Adipose tissue (tissue), 3 donors: ENCODE measurements around the gene PADI1. TPM values are rescaled to one million over a fixed set of nuclear protein-coding genes. Genes with fewer than 3 reads are reported as not detected.

Source experiments
- H3K27ac ChIP-seq: one replicate; pipeline ENCODE4 v1.5.1; 2013; ENCODE audit warnings: low read depth, low read length
- WGBS, 3 donors: extraction: QIAGEN DNeasy Blood & Tissue Kit; methylation state at CpG; one replicate each; pipeline ENCODE4 v1.1.7; 2013; 5-methylcytosine and 5-hydroxymethylcytosine counted together
- polyA plus RNA-seq, 3 donors: library from polyadenylated mRNA; stranded (reverse); fragments of 200-250 nt; gene quantifications; one replicate each; pipeline ENCODE4 v1.2.3, GENCODE V29; 2013
- donor health status: healthy with polysubstance abuse.
- donor health status: Bipolar disorder and iron deficiency.
- donor health status: healthy.

Gene PADI1
- polyA plus RNA-seq, 3 donors, result 0.03 to 0.21 TPM; not detected in 1

DNA sequence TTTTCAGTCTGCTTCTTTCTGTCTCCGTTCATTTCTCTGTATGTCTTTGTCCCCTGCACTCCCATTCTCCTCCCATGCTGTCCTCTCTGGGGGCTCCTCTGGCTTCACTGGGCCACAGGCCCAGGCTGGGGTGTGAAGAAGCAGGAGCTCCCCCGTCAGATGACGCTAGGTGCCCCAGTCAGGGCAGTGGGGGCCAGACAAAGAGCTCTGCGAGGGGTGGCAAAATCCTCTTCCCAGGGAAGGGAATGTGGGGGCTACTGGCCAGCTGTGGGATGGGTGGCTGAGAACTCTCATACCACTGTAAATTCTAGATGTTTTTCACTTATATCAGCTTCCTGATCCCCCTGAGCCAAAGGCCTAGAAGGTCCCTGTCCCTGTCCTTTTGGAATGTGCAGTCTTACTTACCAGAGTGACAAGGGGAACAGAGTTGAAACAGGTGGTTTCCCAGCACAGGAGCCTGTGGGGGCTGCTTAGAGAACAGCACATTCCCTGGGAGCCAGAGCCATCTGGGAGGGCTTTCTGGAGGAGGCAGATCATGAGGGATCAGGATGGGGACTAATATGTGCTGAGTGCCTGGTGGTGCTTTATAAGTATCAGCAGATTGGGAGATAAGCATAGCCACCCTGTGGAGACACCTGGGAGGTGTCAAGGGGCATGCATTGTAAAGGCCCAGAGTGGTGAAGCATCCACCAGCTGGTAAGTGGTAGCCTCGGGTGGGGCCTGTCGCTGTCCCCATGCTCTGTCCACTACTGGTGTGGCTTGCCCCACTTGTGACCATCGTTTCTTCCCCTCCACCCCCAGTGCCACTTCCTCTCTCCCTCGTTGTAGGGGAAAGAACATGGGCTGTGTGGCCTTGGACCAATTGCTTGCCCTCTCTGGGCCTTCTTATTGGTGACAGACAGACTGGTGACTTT, 10.1 kb upstream of the PADI1 start:
- no peak overlapping the region for H3K27ac ChIP-seq
- WGBS, 3 donors, result 68 to 73% (median 70%) methylated on average over 8 of the region's 8 CpGs

DNA sequence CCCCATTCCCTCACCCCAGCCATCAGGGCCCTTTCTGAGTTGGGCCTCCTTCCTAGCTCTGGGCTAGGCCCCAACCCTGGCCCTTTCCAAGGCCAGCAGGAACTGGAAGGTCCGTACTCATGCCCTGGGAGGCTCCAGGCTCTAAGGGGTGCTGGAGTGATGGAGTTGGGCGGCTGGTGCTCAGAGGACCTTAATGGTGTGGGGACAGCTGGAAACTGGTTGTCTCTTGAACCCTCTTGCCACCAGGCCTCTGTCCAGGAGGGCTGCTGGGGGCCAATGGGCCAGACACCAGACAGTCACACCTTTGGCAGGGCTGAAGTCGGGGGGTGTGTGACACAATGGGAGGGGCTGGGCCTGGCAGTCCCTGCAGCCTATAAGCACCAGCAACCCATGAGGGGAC, 9.2 kb upstream of the PADI1 start:
- WGBS, 3 donors, result 89 to 95% (median 92%) methylated on average over 3 of the region's 3 CpGs
- H3K27ac ChIP-seq, result no peak overlapping the region

DNA sequence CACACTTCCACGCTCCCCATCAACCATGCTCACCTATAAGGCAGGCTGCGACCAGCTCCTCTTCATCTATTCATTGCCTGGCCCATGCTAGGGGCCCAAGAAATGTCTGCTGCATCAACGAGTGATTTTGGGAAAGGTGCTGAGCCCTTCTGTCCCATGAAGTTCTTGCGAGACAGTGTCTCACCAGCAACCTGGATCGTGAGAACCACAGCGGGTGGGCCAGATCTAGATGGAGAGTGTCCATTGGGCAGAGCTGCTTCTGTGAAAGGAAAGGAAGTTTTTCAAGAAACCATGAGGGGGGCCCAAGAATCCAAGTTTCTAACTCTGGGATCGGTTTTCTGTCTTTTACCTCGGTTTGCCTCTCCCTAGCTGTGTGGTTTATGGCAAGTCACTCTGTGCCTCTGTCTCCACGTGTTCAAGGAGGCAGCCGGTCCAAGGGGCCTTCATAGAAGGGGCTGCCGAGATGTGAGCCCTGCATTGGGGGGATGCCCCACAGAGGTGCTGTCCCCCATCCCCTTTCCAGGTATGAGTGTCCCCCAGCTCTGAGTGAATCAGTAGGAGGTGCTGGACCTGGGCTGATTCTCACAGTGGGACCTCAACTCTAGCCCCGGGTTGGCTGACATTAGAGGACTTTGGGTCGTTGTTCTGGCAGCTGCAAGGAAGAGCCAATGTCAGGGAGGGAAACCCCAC, 8.3 kb upstream of the PADI1 start:
- WGBS, 3 donors, result 87 to 89% (median 89%) methylated on average over 13 of the region's 13 CpGs
- H3K27ac ChIP-seq, result no peak overlapping the region

DNA sequence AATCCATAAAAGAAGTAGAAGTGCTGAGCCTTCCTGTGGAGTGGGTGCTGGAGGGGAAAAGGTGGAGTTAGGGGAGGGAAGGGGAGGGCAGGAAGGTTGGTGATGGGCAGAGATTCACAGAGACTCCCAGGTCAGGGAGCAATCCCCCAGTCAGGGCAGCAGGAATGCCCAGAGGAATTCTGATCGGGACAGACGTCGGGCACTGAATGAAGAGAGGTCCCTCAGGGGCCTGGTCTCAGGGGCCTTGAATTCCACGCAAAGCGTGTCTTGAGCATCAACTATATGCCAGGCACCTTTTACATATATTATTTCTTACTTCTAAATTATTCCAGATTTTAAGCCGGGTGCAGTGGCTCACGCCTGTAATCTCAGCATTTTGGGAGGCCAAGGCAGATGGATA, 7.2 kb upstream of the PADI1 start:
- 87 to 93% (median 92%) methylated on average over 7 of the region's 7 CpGs for WGBS, 3 donors
- no peak overlapping the region for H3K27ac ChIP-seq

DNA sequence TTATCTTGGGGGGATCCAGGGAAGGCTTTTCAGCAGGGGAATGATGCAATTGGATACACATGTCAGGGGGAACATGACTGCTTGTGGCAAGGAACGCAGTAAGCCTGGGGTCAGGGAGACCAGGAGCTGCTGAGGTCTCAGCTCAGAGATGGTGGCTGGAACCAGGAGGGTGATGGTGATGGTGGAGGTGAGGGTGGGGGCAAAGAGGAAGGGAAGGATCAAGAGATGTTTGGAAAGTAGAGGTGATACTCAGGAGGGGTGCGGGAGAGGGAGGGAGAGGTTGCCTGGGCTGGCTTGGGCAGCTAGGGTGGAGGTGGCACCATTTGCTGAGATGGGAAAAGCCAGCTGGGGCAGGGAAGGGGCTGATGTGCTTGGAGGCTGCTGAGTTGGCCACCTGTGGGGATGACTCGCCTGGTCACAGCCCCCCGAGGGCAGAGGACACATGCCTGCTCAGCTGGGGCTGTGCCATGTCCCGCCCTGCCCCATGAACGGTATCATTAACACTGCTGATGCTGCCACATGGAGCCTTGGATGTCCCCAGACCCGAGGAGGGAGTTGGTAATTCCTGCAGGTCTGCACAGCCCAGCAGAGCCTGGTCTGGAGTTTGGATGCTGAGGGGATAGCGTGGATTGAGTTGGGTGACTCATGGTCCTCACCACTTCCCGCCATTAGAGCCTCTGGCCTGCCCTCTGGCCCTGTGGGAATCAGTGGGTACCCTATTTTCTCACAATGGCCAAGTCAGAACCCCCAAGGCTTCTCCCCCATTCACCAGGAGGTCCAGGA, 6.3 kb upstream of the PADI1 start:
- whole genome bisulfite sequencing, 3 donors, result 76 to 81% (median 81%) methylated on average over 9 of the region's 9 CpGs
- no peak overlapping the region for H3K27ac ChIP-seq

DNA sequence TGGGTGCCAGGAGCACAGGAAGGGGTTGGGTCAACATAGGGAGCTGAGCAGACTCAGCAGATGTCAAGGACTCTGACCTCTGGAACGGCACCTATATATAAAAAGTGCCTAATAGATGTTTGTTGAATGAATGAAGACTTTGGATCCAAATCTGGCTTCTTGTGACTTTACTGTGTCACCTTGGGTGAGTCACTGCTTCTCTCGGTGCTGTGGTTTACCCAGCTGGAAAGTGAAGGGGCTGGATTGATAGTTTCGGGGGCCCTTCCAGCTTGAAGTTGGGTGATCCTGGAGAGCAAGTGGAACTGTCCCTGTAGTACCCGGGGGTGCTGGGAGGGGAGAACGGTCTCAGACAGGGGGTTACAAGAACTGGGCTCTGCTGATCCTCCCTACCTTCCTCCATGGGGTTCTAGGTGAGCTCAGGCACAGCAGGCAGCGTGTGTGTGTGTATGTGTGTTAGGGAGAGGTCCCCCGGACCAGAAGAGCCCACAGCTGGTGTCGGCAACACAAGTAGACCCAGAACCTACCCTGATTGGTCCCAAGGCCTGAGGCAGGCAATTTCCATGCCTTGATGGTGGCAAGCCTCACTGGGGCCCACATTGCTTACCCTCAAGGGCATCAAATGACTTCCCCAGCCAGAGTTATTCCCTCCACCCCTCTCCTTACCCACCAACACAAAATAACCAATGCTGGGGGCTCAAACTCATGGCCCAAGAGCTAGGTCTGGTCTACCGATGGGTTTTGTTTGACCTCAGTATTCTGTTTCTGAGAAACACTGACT, 5.5 kb upstream of the PADI1 start:
- 82 to 86% (median 85%) methylated on average over 9 of the region's 9 CpGs for WGBS, 3 donors

DNA sequence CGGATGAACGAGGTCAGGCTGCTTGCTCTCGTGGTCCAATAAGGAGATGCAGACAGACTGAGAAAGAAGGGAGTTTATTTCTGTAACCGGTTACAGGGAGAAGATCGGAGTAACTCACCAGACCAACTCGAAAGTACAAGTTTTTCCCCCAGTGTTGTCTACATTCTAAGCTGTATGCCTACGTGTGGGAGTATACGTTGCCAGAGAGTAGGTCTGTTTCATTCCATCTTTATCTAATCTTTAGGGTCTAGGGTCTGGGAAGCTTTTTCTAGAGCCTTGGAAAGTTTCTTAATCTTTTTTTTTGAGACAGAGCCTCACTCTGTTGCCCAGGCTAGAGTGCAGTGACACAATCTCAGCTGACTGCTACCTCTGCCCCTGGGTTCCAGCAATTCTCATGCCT, 4.7 kb upstream of the PADI1 start:
- 58 to 74% (median 67%) methylated on average over 8 of the region's 8 CpGs for WGBS, 3 donors
- H3K27ac ChIP-seq, result no peak overlapping the region

More for the DNA sequence above, 5.5 kb upstream of the PADI1 start:
- H3K27ac ChIP-seq, result no peak overlapping the region

DNA sequence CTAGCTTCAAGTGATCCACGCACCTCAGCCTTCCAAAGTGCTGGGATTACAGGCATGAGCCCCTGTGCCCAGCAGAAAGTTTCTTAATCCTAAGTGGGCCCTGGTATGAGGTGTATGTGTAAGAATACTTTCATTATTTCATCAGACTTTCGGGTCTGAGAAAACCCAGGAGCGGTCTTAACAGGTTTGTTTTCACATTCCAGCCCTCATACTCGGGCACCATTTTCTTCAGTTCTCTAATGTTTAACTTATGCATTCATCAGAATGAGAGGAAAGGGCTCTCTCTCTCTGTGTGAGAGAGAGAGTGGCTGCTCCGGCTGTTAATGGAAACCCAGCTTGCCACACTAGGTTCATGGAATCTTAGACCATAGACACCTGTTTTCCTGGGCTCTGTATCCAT, 4.2 kb upstream of the PADI1 start:
- 47 to 81% (median 67%) methylated on average over 5 of the region's 5 CpGs for WGBS, 3 donors

DNA sequence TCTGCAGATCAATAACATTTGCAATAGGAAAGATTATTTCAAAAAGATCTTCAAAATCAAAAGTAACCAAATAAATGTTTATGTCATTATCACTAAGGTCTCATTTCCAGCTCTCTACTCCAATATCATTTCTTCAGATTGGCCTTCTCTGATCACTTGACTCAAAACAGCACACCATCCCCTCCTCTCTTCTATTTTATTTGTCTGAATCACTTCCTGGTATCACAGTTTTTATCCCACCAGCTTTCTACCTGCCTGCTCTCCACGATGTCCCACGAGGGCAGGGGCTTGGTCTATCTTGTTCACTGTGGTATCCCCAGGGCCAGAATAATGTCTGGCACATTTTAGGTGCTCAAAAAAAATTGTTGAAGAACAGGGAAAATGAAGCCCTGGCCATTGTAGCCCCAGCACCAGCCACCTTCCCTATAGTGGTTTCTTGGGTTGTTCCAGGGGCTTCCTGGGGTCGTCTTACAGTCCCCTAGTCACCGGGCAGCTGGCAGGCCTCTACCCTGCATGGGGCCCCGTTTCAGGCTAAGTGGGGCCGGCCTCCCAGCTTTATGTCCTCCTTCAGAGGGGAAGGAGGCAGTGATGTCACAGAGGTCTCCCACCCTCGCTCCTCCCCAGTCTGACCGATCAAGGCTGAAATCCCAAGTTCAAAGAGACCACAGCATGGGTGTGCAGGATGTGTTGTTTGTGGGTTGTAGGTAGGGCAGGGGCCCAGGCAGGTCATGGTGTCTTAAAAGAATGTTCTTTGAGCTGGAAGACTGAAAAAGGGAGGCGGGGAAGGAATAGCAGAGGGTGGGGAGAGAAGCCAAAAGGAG, 3.5 kb upstream of the PADI1 start:
- 45 to 66% (median 49%) methylated on average over 9 of the region's 9 CpGs for WGBS, 3 donors
- H3K27ac ChIP-seq, result no peak overlapping the region

More for the DNA sequence above, 4.2 kb upstream of the PADI1 start:
- no peak overlapping the region for H3K27ac ChIP-seq

DNA sequence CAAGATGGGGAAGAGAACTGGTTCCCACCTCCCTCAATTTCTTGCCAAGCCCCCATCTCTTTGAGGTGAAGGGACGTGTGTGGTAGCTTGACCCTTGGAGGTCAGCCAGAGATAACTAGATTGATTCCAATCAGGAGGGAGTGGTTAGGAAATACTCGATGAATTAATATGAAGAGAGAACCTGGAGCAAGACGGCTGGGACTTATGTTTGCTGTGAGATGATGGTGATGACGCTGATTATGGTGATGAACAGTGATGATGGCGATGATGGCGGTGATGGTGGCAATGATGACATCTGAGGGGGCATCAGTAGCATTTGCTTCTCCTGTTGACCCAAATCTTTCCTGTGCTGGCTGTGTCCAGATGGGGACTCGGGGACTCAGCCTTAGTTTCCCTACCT, 724 bp downstream of the PADI1 start:
- no peak overlapping the region for H3K27ac ChIP-seq
- 81 to 93% (median 89%) methylated on average over 7 of the region's 7 CpGs for WGBS, 3 donors

DNA sequence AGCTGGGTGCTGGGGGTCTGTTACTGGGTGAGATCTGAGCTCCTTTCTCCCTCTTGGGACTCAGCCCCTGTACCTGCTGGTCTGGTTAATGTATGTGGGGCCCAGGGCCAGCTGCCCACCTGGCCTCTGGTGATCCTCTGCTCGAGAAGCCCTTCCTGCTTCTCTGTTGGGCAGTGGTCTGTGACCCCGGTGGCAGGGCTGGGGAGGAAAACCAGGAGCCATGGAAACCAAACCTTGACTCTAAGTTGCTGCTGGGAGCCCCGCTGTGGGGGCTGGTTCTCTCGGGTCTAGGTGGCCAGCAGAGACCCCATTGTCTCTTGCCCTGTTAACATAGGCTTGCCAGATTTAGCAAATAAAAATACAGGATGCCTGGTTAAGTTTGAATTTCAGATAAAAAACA, 1.3 kb downstream of the PADI1 start:
- WGBS, 3 donors, result 55 to 71% (median 71%) methylated on average over 4 of the region's 4 CpGs
- no peak overlapping the region for H3K27ac ChIP-seq

DNA sequence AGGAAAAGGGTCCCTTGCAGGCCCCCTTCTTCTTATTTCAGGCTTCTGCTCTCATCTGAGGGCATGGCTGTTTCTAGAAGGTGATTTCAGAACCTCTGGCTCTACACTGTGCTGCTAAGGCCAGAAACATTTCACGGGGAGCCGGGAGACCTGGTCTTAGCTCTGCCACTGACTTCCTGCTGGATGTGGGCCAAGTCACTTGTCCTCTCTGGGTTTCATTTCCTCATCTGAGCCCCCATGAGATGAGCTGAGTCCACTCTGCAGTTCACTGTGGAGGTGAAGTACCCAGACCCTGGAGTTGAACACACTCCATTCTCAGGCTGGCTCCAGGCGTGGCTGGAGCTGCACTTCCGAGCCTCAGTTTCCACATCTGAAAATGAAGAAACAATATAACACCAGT, 2.1 kb downstream of the PADI1 start:
- no peak overlapping the region for H3K27ac ChIP-seq
- 32 to 50% (median 43%) methylated on average over 4 of the region's 4 CpGs for WGBS, 3 donors

DNA sequence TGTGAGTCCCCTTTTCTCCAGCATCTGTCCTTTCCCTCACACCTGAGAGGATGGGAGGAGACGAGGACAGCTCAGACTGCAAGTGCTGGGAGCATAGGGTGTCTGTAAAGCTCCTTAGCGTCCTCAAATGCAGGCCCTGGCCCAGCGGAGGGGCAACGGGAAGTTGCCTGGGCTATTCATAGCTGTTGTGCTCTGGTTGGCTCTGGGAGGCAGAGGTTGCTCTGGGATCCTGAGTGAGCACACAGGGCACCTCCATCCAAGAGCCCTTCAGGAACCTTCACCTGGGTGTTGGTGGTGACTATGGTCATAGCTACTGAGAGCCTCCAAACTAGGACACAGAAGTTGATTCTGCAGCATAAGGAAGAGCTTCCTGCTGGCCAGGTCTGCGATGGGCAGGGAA, 2.6 kb downstream of the PADI1 start:
- 55 to 80% (median 56%) methylated on average over 5 of the region's 5 CpGs for WGBS, 3 donors
- no peak overlapping the region for H3K27ac ChIP-seq

DNA sequence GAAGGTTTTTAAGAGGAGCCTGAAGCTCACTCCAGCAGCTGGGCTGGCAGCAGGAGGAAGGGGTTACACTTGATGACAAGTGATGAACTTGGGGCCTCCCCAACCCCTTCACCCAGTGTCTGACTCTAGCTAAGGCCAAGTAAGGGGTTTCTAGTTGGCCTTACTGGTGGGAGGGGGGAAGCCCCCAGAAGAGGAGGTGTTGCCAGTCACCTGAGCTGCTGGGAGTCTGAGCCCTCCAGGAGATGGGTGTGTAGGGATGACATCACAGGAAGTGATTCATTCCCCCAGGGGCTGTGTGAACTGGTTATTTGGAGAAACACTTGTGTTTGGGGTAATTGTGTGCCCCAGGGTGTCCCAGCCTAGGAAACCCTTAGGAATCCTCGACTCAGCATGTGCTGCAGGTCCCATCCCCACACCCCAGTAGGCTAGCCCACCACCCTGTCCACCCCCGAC, 3.1 kb downstream of the PADI1 start:
- WGBS, 3 donors, result 51 to 88% (median 82%) methylated on average over 1 to 2 of the region's 2 CpGs

DNA sequence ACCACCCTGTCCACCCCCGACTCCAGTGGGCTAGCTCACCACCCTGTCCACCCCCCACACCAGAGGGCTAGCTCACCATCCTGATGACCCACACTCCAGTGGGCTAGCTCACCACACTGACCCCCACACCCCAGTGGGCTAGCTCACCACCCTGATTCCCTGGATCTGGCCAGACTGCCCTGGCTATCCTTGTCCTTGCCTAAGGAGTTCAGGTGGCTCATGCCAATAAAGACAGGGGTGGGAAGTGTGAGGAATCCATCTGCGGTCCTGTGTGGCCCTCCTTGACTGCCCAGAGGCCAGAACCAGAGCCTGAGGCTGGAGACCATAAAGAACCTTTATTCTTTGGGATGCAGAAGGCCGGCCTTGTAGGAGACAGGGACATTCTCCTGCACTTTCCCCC, 3.6 kb downstream of the PADI1 start:
- WGBS, 3 donors, result 83 to 85% (median 84%) methylated on average over 3 of the region's 3 CpGs

More for the DNA sequence above, 3.1 kb downstream of the PADI1 start:
- H3K27ac ChIP-seq, result no peak overlapping the region

DNA sequence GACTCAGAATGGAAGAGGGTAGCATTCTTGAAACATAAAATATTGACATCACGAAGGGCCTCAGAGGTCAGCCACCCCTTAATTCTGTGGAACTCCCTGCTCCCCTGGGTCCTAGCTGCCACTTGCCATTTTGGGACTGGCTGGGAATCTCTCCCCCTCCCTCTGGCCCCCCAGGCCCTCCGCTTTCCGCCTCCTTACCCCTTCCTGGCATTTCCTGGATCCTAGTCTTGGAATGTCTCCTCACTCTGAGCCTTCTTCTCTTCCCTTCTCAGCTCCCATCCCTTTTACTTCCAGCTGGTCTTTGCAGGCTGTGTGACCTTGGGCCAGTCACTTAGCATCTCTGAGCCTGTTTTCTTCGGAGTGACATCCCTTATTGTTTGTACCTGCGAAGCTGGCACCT, 4.5 kb downstream of the PADI1 start:
- WGBS, 3 donors, result 70 to 72% (median 72%) methylated on average over 5 of the region's 5 CpGs
- H3K27ac ChIP-seq, result no peak overlapping the region

More for the DNA sequence above, 3.6 kb downstream of the PADI1 start:
- no peak overlapping the region for H3K27ac ChIP-seq

DNA sequence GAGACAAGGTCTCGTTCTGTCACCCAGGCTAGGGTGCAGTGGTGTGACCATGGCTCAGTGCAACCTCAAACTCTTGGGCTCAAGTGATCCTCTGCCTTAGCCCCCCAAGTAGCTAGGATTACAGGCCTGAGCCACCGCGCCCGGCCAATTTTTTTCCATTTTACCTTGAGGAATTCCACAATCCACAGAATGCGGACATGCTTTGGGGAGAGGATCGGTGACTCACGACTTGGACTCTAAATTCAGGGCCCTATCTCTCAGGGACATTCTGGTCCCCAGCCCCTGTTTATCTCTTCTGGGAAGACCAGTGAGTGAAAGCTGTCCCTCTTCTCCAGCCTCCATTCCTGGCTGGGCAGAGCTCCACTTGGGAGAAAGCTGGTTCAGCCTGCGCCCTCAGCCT, 5.2 kb downstream of the PADI1 start:
- H3K27ac ChIP-seq, result no peak overlapping the region

More for the DNA sequence above, 5.2 kb downstream of the PADI1 start:
- WGBS, 3 donors, result 89 to 95% (median 94%) methylated on average over 8 of the region's 8 CpGs
